GM12878 (cell line): ENCODE measurements around the gene NDUFC1. TPM values are rescaled to one million over a fixed set of nuclear protein-coding genes. Genes with fewer than 3 reads are reported as not detected.

Experiments used
- ATAC-seq: fragments of 200-7000 bp; cut with Tn5 transposase; 3 replicates; pipeline ENCODE4 v1.9.1; 2020; ENCODE audit warnings: mild to moderate bottlenecking, moderate library complexity
- BruUV-seq: library from RNA; stranded (reverse); fragments of 400-500 nt; replicated peaks from 2 replicates; lab custom pipeline; 2021; lab: Mats Ljungman, UMichigan
- CTCF ChIA-PET: fragments of 300-600 bp; sonication (Branson Sonifier 250); formaldehyde crosslinking; extraction: SDS; loops from one replicate; lab custom pipeline; 2021; ENCODE audit warnings: inconsistent platforms; lab: Yijun Ruan, JAX
- POLR2A ChIA-PET: fragments of 350-600 bp; formaldehyde crosslinking; extraction: SDS; loops from one replicate; lab custom pipeline; 2021; ENCODE audit warnings: inconsistent platforms; lab: Charles Lee
- RAD21 ChIA-PET: fragments of 300-600 bp; sonication (Branson Sonifier 250); formaldehyde crosslinking; loops from one replicate; lab custom pipeline; 2023; ENCODE audit warnings: antibody characterized with exemption; ENCODE audit not compliant: unreplicated experiment; lab: Charles Lee
- SMC1A ChIA-PET: fragments of 300-600 bp; sonication (Branson Sonifier 250); formaldehyde crosslinking; loops from one replicate; lab custom pipeline; 2023; ENCODE audit not compliant: unreplicated experiment, uncharacterized antibody; lab: Charles Lee
- DNase-seq: peaks from one replicate; pipeline ENCODE4 v3.0.0-alpha.2; 2011; ENCODE audit warnings: low read depth, low spot score
- FAIRE-seq: peaks from 3 replicates; lab custom pipeline; 2011; peaks lifted over from hg19 to GRCh38; lab: Jason Lieb, UNC
- H2AFZ ChIP-seq: 2 replicates; pipeline ENCODE4 v1.6.0; 2011; ENCODE audit warnings: low read depth, low read length, control low read depth; ENCODE audit not compliant: control insufficient read depth
- H3K27ac ChIP-seq: 2 replicates; pipeline ENCODE4 v1.5.1; 2011; ENCODE audit warnings: control low read depth; ENCODE audit not compliant: control insufficient read depth, insufficient read depth
- H3K27me3 ChIP-seq, 2 experiments: replicated peaks in 1 of 2; 2 replicates each; pipeline versions ENCODE4 v1.6.0 to v1.6.1; 2011; ENCODE audit warnings: low read length in 1 of 2; ENCODE audit not compliant: control insufficient read depth in 2 of 2, insufficient read depth in 2 of 2
- H3K36me3 ChIP-seq, 2 experiments: 2 replicates each; pipeline ENCODE4 v1.5.1; 2011; ENCODE audit warnings: low read length in 1 of 2; ENCODE audit not compliant: control insufficient read depth in 2 of 2, insufficient read depth in 2 of 2
- H3K4me1 ChIP-seq: 2 replicates; pipeline ENCODE4 v1.6.1; 2011; ENCODE audit warnings: mild to moderate bottlenecking, low read length, moderate library complexity, mixed read lengths; ENCODE audit not compliant: control insufficient read depth, insufficient read depth
- H3K4me2 ChIP-seq: 2 replicates; pipeline ENCODE4 v1.6.0; 2011; ENCODE audit warnings: control low read depth; ENCODE audit not compliant: control insufficient read depth, insufficient read depth
- H3K4me3 ChIP-seq: fragments of 200-600 bp; sonication (generic); 2 replicates; pipeline ENCODE4 v1.5.1; 2016
- H3K79me2 ChIP-seq: 2 replicates; pipeline ENCODE4 v1.6.0; 2011; ENCODE audit warnings: low read length; ENCODE audit not compliant: control insufficient read depth, insufficient read depth
- H3K9ac ChIP-seq: 2 replicates; pipeline ENCODE4 v1.8.0; 2011; ENCODE audit warnings: low read length, control low read depth, mixed read lengths; ENCODE audit not compliant: control insufficient read depth, insufficient read depth
- H3K9me3 ChIP-seq: replicated peaks from 3 replicates; pipeline ENCODE4 v1.5.1; 2011; ENCODE audit warnings: mild to moderate bottlenecking, low read length; ENCODE audit not compliant: control insufficient read depth, insufficient read depth
- H4K20me1 ChIP-seq: 2 replicates; pipeline ENCODE4 v1.6.0; 2011; ENCODE audit not compliant: control insufficient read depth, insufficient read depth
- BCL11A ChIP-seq: IDR thresholded peaks from 2 replicates; pipeline ENCODE4 v1.6.1; 2011; ENCODE audit warnings: low read depth, low read length
- ESRRA ChIP-seq: IDR thresholded peaks from 2 replicates; pipeline ENCODE4 v1.6.1; 2012; ENCODE audit warnings: mild to moderate bottlenecking, low read length, improper control_type of control experiment
- MEF2A ChIP-seq: IDR thresholded peaks from 2 replicates; pipeline ENCODE4 v1.6.1; 2011; ENCODE audit warnings: low read depth, mild to moderate bottlenecking, low read length, moderate library complexity; ENCODE audit not compliant: insufficient read depth
- NKRF ChIP-seq: fragments of 450-650 bp; conservative IDR thresholded peaks from 2 replicates; pipeline ENCODE4 v1.6.1; 2017; ENCODE audit warnings: mild to moderate bottlenecking, moderate library complexity
- TCF12 ChIP-seq: IDR thresholded peaks from 2 replicates; pipeline ENCODE4 v1.6.1; 2011; ENCODE audit warnings: low read depth, mild to moderate bottlenecking, low read length
- ZNF217 ChIP-seq: fragments of 450-650 bp; IDR thresholded peaks from 2 replicates; pipeline ENCODE4 v1.6.1; 2017; ENCODE audit warnings: antibody characterized with exemption, mild to moderate bottlenecking
- whole genome bisulfite sequencing: methylation state at CpG from one replicate; pipeline ENCODE4 v1.1.6; 2016; ENCODE audit warnings: low lambda C conversion rate; ENCODE audit not compliant: insufficient replicate concordance, insufficient coverage; ENCODE audit errors: missing lambda C conversion rate; 5-methylcytosine and 5-hydroxymethylcytosine counted together
- in situ Hi-C: fragments of 300-500 bp; cut with MboI; formaldehyde crosslinking; loops from 9 replicates; pipeline ENCODE4 v1.14.3; 2018; ENCODE audit warnings: mixed read lengths
- intact Hi-C: fragments of 100-400 bp; cut with micrococcal nuclease; formaldehyde crosslinking; loops from one replicate; pipeline ENCODE4 v1.14.2; 2022; ENCODE audit not compliant: unreplicated experiment
- polyA plus RNA-seq, 11 experiments: library from polyadenylated mRNA; depleted of rRNA in 4 of 11; unstranded in 6 of 11; stranded (reverse) in 5 of 11; fragments of >200 nt; fragmentation: Nextera tagmentation in 4 of 11; fragmentation: Illumina TruSeq in 1 of 11; extraction: Ambion mirVana in 4 of 11; extraction: Trizol in 1 of 11; gene quantifications; 1 replicate in 1 of 11; 2 replicates in 10 of 11; pipeline versions ENCODE4 v1.2.1 to v1.2.3, GENCODE V29; 2011 to 2016; ENCODE audit warnings: inconsistent platforms in 2 of 11, missing spikeins in 2 of 11, low read depth in 1 of 11
- total RNA-seq, 4 experiments: library from RNA; depleted of rRNA in 3 of 4; stranded (reverse); fragments of >200 nt in 3 of 4; fragmentation: Illumina TruSeq in 1 of 4; extraction: Trizol in 1 of 4; gene quantifications; 2 replicates each; pipeline versions ENCODE4 v1.2.1 to v1.2.3, GENCODE V29; 2013 to 2021

Gene NDUFC1
- total and polyA plus RNA-seq, 10 of the 15 experiments (the other 5 are each of a cell fraction or from before 2014, with no cell fraction given) = 25.5 to 242 (median 68.9) TPM

GRCh38 chr4:139278912-139279759, 23.1 kb downstream of the NDUFC1 start:
- FAIRE-seq (no peak), DNase-seq (no peak), ATAC-seq (peak; percentile 30; the same call in 2 of the 3 replicates)
- no peaks in the 10 kb centered on the region for H3K4me1 ChIP-seq
- SMC1A ChIA-PET = interaction anchor here (0.6 kb wide), 1 partner anchor 1566 kb away, joined by 3 read pairs; no protein-coding TSS in a partner anchor
- no peaks in the 10 kb centered on the region; the same call in 2 of the 3 replicates for H3K9me3 ChIP-seq
- 0 out of 2 replicates have a peak overlapping the region, but pooled peaks have one; percentile 18 for H3K4me3 ChIP-seq
- H3K27ac ChIP-seq = no peak overlapping the region
- no TSS peak for BruUV-seq
- peaks cover 8 to 19% of the 10 kb centered on the region in 2 experiments for H3K27me3 ChIP-seq
- CTCF ChIA-PET = interaction anchor here (1.0 kb wide), 1 partner anchor 17 kb away, joined by 4 read pairs; no protein-coding TSS in a partner anchor
- in situ Hi-C loops = no loop called here
- 14% methylated on average over 40 of the region's 40 CpGs for WGBS
- peak overlapping the region; percentile 50 for H3K4me2 ChIP-seq
- RAD21 ChIA-PET = no interaction called here
- no peak overlapping the region for H2AFZ ChIP-seq
- no peaks in the 10 kb centered on the region for H4K20me1 ChIP-seq
- no peak overlapping the region for H3K9ac ChIP-seq
- TF ChIP-seq ESRRA (no peak), TCF12 (no peak), ZNF217 (no peak), BCL11A (no peak), MEF2A (no peak), NKRF (no peak)
- no peaks in the 10 kb centered on the region for H3K79me2 ChIP-seq
- intact Hi-C loops = no loop called here
- no peaks in the 10 kb centered on the region for H3K36me3 ChIP-seq
- POLR2A ChIA-PET = no interaction called here
